ENCODE measurements around the gene LEP. TPM values are rescaled to one million over a fixed set of nuclear protein-coding genes. Genes with fewer than 3 reads are reported as not detected.

The LEP gene
- total RNA-seq, 1 experiment from 2014 or later: not detected

- no peaks in the 10 kb centered on the region for H3K9me3 ChIP-seq (ENCODE audit: low read length)
These were observed 33.5 kb upstream of the LEP start for GRCh38 chr7:128207609-128208008.

GRCh38 chr7:128209229-128210035 lies 31.6 kb upstream of the LEP start:
- Histone ChIP-seq H3K4me1 (ENCODE audit: low read length) (peaks cover 24% of the 10 kb centered on the region), H3K9me2 (replicated peaks; ENCODE audit: insufficient read depth, low read length) (no peaks in the 10 kb centered on the region), H3K36me3 (ENCODE audit: insufficient read depth, low read length) (no peaks in the 10 kb centered on the region), H3K27ac (ENCODE audit: low read length) (no peak overlapping the region), H3K9me3 (ENCODE audit: low read length) (no peaks in the 10 kb centered on the region), H3K4me2 (ENCODE audit: low read depth, low read length, poor library complexity, severe bottlenecking) (no peak overlapping the region), H3K27me3 (ENCODE audit: low read length) (no peaks in the 10 kb centered on the region), H4K20me1 (ENCODE audit: insufficient read depth, low read depth, low read length) (no peaks in the 10 kb centered on the region), H3K9ac (ENCODE audit: low read length) (no peak overlapping the region), H3K4me3 (ENCODE audit: low read length) (no peak overlapping the region), H3K79me2 (ENCODE audit: low read length) (no peaks in the 10 kb centered on the region), H2AFZ (ENCODE audit: low read length) (no peak overlapping the region)
- DNase-seq: peak; percentile 93

More at GRCh38 chr7:128207609-128208008, 33.5 kb upstream of the LEP start:
- Histone ChIP-seq H3K9me2 (replicated peaks; ENCODE audit: insufficient read depth, low read length) (no peaks in the 10 kb centered on the region), H3K27me3 (ENCODE audit: low read length) (no peaks in the 10 kb centered on the region), H3K79me2 (ENCODE audit: low read length) (no peaks in the 10 kb centered on the region), H2AFZ (ENCODE audit: low read length) (no peak overlapping the region), H3K9ac (ENCODE audit: low read length) (no peak overlapping the region), H3K4me1 (ENCODE audit: low read length) (peaks cover 24% of the 10 kb centered on the region), H3K27ac (ENCODE audit: low read length) (no peak overlapping the region), H3K4me3 (ENCODE audit: low read length) (no peak overlapping the region), H3K36me3 (ENCODE audit: insufficient read depth, low read length) (no peaks in the 10 kb centered on the region), H3K4me2 (ENCODE audit: low read depth, low read length, poor library complexity, severe bottlenecking) (no peak overlapping the region), H4K20me1 (ENCODE audit: insufficient read depth, low read depth, low read length) (no peaks in the 10 kb centered on the region)
- no peak for DNase-seq

- Histone ChIP-seq H3K9ac (ENCODE audit: low read length) (no peak overlapping the region), H3K4me2 (ENCODE audit: low read depth, low read length, poor library complexity, severe bottlenecking) (no peak overlapping the region), H3K79me2 (ENCODE audit: low read length) (no peaks in the 10 kb centered on the region), H3K4me1 (ENCODE audit: low read length) (peaks cover 24% of the 10 kb centered on the region), H3K9me3 (ENCODE audit: low read length) (no peaks in the 10 kb centered on the region), H3K27me3 (ENCODE audit: low read length) (no peaks in the 10 kb centered on the region), H4K20me1 (ENCODE audit: insufficient read depth, low read depth, low read length) (no peaks in the 10 kb centered on the region), H3K27ac (ENCODE audit: low read length) (no peak overlapping the region), H3K9me2 (replicated peaks; ENCODE audit: insufficient read depth, low read length) (no peaks in the 10 kb centered on the region), H3K36me3 (ENCODE audit: insufficient read depth, low read length) (no peaks in the 10 kb centered on the region), H2AFZ (ENCODE audit: low read length) (no peak overlapping the region), H3K4me3 (ENCODE audit: low read length) (no peak overlapping the region)
- no peak for DNase-seq
These were observed 31.1 kb upstream of the LEP start for GRCh38 chr7:128210036-128210347.

GRCh38 chr7:128210590-128211570 lies 30.2 kb upstream of the LEP start:
- Histone ChIP-seq H3K4me3 (ENCODE audit: low read length) (no peak overlapping the region), H3K4me2 (ENCODE audit: low read depth, low read length, poor library complexity, severe bottlenecking) (no peak overlapping the region), H3K9ac (ENCODE audit: low read length) (no peak overlapping the region), H3K27ac (ENCODE audit: low read length) (no peak overlapping the region), H3K4me1 (ENCODE audit: low read length) (peaks cover 24% of the 10 kb centered on the region), H3K27me3 (ENCODE audit: low read length) (no peaks in the 10 kb centered on the region), H3K9me2 (replicated peaks; ENCODE audit: insufficient read depth, low read length) (no peaks in the 10 kb centered on the region), H3K36me3 (ENCODE audit: insufficient read depth, low read length) (no peaks in the 10 kb centered on the region), H4K20me1 (ENCODE audit: insufficient read depth, low read depth, low read length) (no peaks in the 10 kb centered on the region), H3K79me2 (ENCODE audit: low read length) (no peaks in the 10 kb centered on the region), H2AFZ (ENCODE audit: low read length) (no peak overlapping the region), H3K9me3 (ENCODE audit: low read length) (no peaks in the 10 kb centered on the region)
- no peak for DNase-seq

GRCh38 chr7:128211626-128212025 lies 29.5 kb upstream of the LEP start:
- H3K9me2 ChIP-seq (replicated peaks; ENCODE audit: insufficient read depth, low read length): no peaks in the 10 kb centered on the region
- no peak for DNase-seq

GRCh38 chr7:128214463-128214862 lies 26.6 kb upstream of the LEP start:
- H3K27ac ChIP-seq (ENCODE audit: low read length): no peak overlapping the region
- no peak overlapping the region for H3K4me2 ChIP-seq (ENCODE audit: low read depth, low read length, poor library complexity, severe bottlenecking)
- H3K9me3 ChIP-seq (ENCODE audit: low read length): no peaks in the 10 kb centered on the region
- no peak for DNase-seq
- H3K4me3 ChIP-seq (ENCODE audit: low read length): no peak overlapping the region
- no peak overlapping the region for H2AFZ ChIP-seq (ENCODE audit: low read length)
- H3K9ac ChIP-seq (ENCODE audit: low read length): no peak overlapping the region
- H3K9me2 ChIP-seq (replicated peaks; ENCODE audit: insufficient read depth, low read length): no peaks in the 10 kb centered on the region
- no peaks in the 10 kb centered on the region for H3K36me3 ChIP-seq (ENCODE audit: insufficient read depth, low read length)
- no peaks in the 10 kb centered on the region for H3K27me3 ChIP-seq (ENCODE audit: low read length)
- H3K79me2 ChIP-seq (ENCODE audit: low read length): no peaks in the 10 kb centered on the region
- H4K20me1 ChIP-seq (ENCODE audit: insufficient read depth, low read depth, low read length): no peaks in the 10 kb centered on the region
- H3K4me1 ChIP-seq (ENCODE audit: low read length): peaks cover 11% of the 10 kb centered on the region

More at GRCh38 chr7:128211626-128212025, 29.5 kb upstream of the LEP start:
- peaks cover 24% of the 10 kb centered on the region for H3K4me1 ChIP-seq (ENCODE audit: low read length)
- no peak overlapping the region for H3K27ac ChIP-seq (ENCODE audit: low read length)
- H2AFZ ChIP-seq (ENCODE audit: low read length): no peak overlapping the region
- no peaks in the 10 kb centered on the region for H4K20me1 ChIP-seq (ENCODE audit: insufficient read depth, low read depth, low read length)
- no peaks in the 10 kb centered on the region for H3K79me2 ChIP-seq (ENCODE audit: low read length)
- no peaks in the 10 kb centered on the region for H3K9me3 ChIP-seq (ENCODE audit: low read length)
- no peak overlapping the region for H3K4me3 ChIP-seq (ENCODE audit: low read length)
- no peak overlapping the region for H3K9ac ChIP-seq (ENCODE audit: low read length)
- H3K36me3 ChIP-seq (ENCODE audit: insufficient read depth, low read length): no peaks in the 10 kb centered on the region
- no peak overlapping the region for H3K4me2 ChIP-seq (ENCODE audit: low read depth, low read length, poor library complexity, severe bottlenecking)
- H3K27me3 ChIP-seq (ENCODE audit: low read length): no peaks in the 10 kb centered on the region

- no peaks in the 10 kb centered on the region for H4K20me1 ChIP-seq (ENCODE audit: insufficient read depth, low read depth, low read length)
- no peaks in the 10 kb centered on the region for H3K9me2 ChIP-seq (replicated peaks; ENCODE audit: insufficient read depth, low read length)
- no peak for DNase-seq
- no peak overlapping the region for H3K4me3 ChIP-seq (ENCODE audit: low read length)
- H3K36me3 ChIP-seq (ENCODE audit: insufficient read depth, low read length): no peaks in the 10 kb centered on the region
- H2AFZ ChIP-seq (ENCODE audit: low read length): no peak overlapping the region
- peaks cover 8% of the 10 kb centered on the region for H3K4me1 ChIP-seq (ENCODE audit: low read length)
- H3K27ac ChIP-seq (ENCODE audit: low read length): no peak overlapping the region
- no peaks in the 10 kb centered on the region for H3K79me2 ChIP-seq (ENCODE audit: low read length)
- H3K27me3 ChIP-seq (ENCODE audit: low read length): no peaks in the 10 kb centered on the region
- H3K9ac ChIP-seq (ENCODE audit: low read length): no peak overlapping the region
- H3K9me3 ChIP-seq (ENCODE audit: low read length): no peaks in the 10 kb centered on the region
- no peak overlapping the region for H3K4me2 ChIP-seq (ENCODE audit: low read depth, low read length, poor library complexity, severe bottlenecking)
These were observed 25.8 kb upstream of the LEP start for GRCh38 chr7:128215281-128215680.

- Histone ChIP-seq H3K9ac (ENCODE audit: low read length) (no peak overlapping the region), H3K9me2 (replicated peaks; ENCODE audit: insufficient read depth, low read length) (no peaks in the 10 kb centered on the region), H3K9me3 (ENCODE audit: low read length) (no peaks in the 10 kb centered on the region), H3K4me3 (ENCODE audit: low read length) (no peak overlapping the region), H3K36me3 (ENCODE audit: insufficient read depth, low read length) (no peaks in the 10 kb centered on the region), H3K27ac (ENCODE audit: low read length) (no peak overlapping the region), H2AFZ (ENCODE audit: low read length) (no peak overlapping the region), H3K79me2 (ENCODE audit: low read length) (no peaks in the 10 kb centered on the region), H4K20me1 (ENCODE audit: insufficient read depth, low read depth, low read length) (no peaks in the 10 kb centered on the region), H3K4me2 (ENCODE audit: low read depth, low read length, poor library complexity, severe bottlenecking) (no peak overlapping the region), H3K27me3 (ENCODE audit: low read length) (no peaks in the 10 kb centered on the region), H3K4me1 (ENCODE audit: low read length) (peaks cover 9% of the 10 kb centered on the region)
- DNase-seq: no peak
These were observed 25.3 kb upstream of the LEP start for GRCh38 chr7:128215739-128216138.
